GM12878 (cell line): ENCODE data around the gene SLC31A1. TPM values are rescaled to one million over a fixed set of nuclear protein-coding genes. Genes with fewer than 3 reads are reported as not detected.

ENCODE experiments used
- ATAC-seq: fragments of 200-7000 bp; cut with Tn5 transposase; 3 replicates; pipeline ENCODE4 v1.9.1; 2020; ENCODE audit warnings: mild to moderate bottlenecking, moderate library complexity
- BruUV-seq: library from RNA; stranded (reverse); fragments of 400-500 nt; replicated peaks from 2 replicates; lab custom pipeline; 2021; lab: Mats Ljungman, UMichigan
- CTCF ChIA-PET: fragments of 300-600 bp; sonication (Branson Sonifier 250); formaldehyde crosslinking; extraction: SDS; loops from one replicate; lab custom pipeline; 2021; ENCODE audit warnings: inconsistent platforms; lab: Yijun Ruan, JAX
- POLR2A ChIA-PET: fragments of 350-600 bp; formaldehyde crosslinking; extraction: SDS; loops from one replicate; lab custom pipeline; 2021; ENCODE audit warnings: inconsistent platforms; lab: Charles Lee
- RAD21 ChIA-PET: fragments of 300-600 bp; sonication (Branson Sonifier 250); formaldehyde crosslinking; loops from one replicate; lab custom pipeline; 2023; ENCODE audit warnings: antibody characterized with exemption; ENCODE audit not compliant: unreplicated experiment; lab: Charles Lee
- SMC1A ChIA-PET: fragments of 300-600 bp; sonication (Branson Sonifier 250); formaldehyde crosslinking; loops from one replicate; lab custom pipeline; 2023; ENCODE audit not compliant: unreplicated experiment, uncharacterized antibody; lab: Charles Lee
- DNase-seq: peaks from one replicate; pipeline ENCODE4 v3.0.0-alpha.2; 2011; ENCODE audit warnings: low read depth, low spot score
- FAIRE-seq: peaks from 3 replicates; lab custom pipeline; 2011; peaks lifted over from hg19 to GRCh38; lab: Jason Lieb, UNC
- H2AFZ ChIP-seq: 2 replicates; pipeline ENCODE4 v1.6.0; 2011; ENCODE audit warnings: low read depth, low read length, control low read depth; ENCODE audit not compliant: control insufficient read depth
- H3K27ac ChIP-seq: 2 replicates; pipeline ENCODE4 v1.5.1; 2011; ENCODE audit warnings: control low read depth; ENCODE audit not compliant: control insufficient read depth, insufficient read depth
- H3K27me3 ChIP-seq, 2 experiments: replicated peaks in 1 of 2; 2 replicates each; pipeline versions ENCODE4 v1.6.0 to v1.6.1; 2011; ENCODE audit warnings: low read length in 1 of 2; ENCODE audit not compliant: control insufficient read depth in 2 of 2, insufficient read depth in 2 of 2
- H3K36me3 ChIP-seq, 2 experiments: 2 replicates each; pipeline ENCODE4 v1.5.1; 2011; ENCODE audit warnings: low read length in 1 of 2; ENCODE audit not compliant: control insufficient read depth in 2 of 2, insufficient read depth in 2 of 2
- H3K4me1 ChIP-seq: 2 replicates; pipeline ENCODE4 v1.6.1; 2011; ENCODE audit warnings: mild to moderate bottlenecking, low read length, moderate library complexity, mixed read lengths; ENCODE audit not compliant: control insufficient read depth, insufficient read depth
- H3K4me2 ChIP-seq: 2 replicates; pipeline ENCODE4 v1.6.0; 2011; ENCODE audit warnings: control low read depth; ENCODE audit not compliant: control insufficient read depth, insufficient read depth
- H3K4me3 ChIP-seq: fragments of 200-600 bp; sonication (generic); 2 replicates; pipeline ENCODE4 v1.5.1; 2016
- H3K79me2 ChIP-seq: 2 replicates; pipeline ENCODE4 v1.6.0; 2011; ENCODE audit warnings: low read length; ENCODE audit not compliant: control insufficient read depth, insufficient read depth
- H3K9ac ChIP-seq: 2 replicates; pipeline ENCODE4 v1.8.0; 2011; ENCODE audit warnings: low read length, control low read depth, mixed read lengths; ENCODE audit not compliant: control insufficient read depth, insufficient read depth
- H3K9me3 ChIP-seq: replicated peaks from 3 replicates; pipeline ENCODE4 v1.5.1; 2011; ENCODE audit warnings: mild to moderate bottlenecking, low read length; ENCODE audit not compliant: control insufficient read depth, insufficient read depth
- H4K20me1 ChIP-seq: 2 replicates; pipeline ENCODE4 v1.6.0; 2011; ENCODE audit not compliant: control insufficient read depth, insufficient read depth
- BCLAF1 ChIP-seq: fragments of 450-650 bp; IDR thresholded peaks from 2 replicates; pipeline ENCODE4 v1.6.1; 2017; ENCODE audit warnings: antibody characterized with exemption, mild to moderate bottlenecking, moderate library complexity
- CBX3 ChIP-seq: fragments of 200-600 bp; sonication (generic); IDR thresholded peaks from 2 replicates; pipeline ENCODE4 v1.6.1; 2016; ENCODE audit warnings: low read depth, borderline replicate concordance
- CBX5 ChIP-seq: sonication (generic); IDR thresholded peaks from 2 replicates; pipeline ENCODE4 v1.6.1; 2016; ENCODE audit warnings: low read depth, moderate library complexity, mild to moderate bottlenecking, inconsistent platforms
- CHD4 ChIP-seq: fragments of 200-600 bp; sonication (generic); IDR thresholded peaks from 2 replicates; pipeline ENCODE4 v1.6.1; 2016; ENCODE audit warnings: mild to moderate bottlenecking
- HDAC2 ChIP-seq: fragments of 200-600 bp; sonication (generic); IDR thresholded peaks from 2 replicates; pipeline ENCODE4 v1.6.1; 2017
- LARP7 ChIP-seq: fragments of 450-650 bp; IDR thresholded peaks from 2 replicates; pipeline ENCODE4 v1.6.1; 2017; ENCODE audit warnings: mild to moderate bottlenecking
- MAX ChIP-seq: IDR thresholded peaks from 2 replicates; pipeline ENCODE4 v1.6.1; 2012; ENCODE audit warnings: low read depth, low read length, improper control_type of control experiment
- MTA2 ChIP-seq: fragments of 450-650 bp; IDR thresholded peaks from 2 replicates; pipeline ENCODE4 v1.6.1; 2016; ENCODE audit warnings: low read depth, mild to moderate bottlenecking, moderate library complexity
- MXI1 ChIP-seq: fragments of 150-350 bp; IDR thresholded peaks from 2 replicates; pipeline ENCODE4 v1.6.1; 2011; ENCODE audit warnings: low read depth, mild to moderate bottlenecking, inconsistent platforms, low read length, improper control_type of control experiment
- NFIC ChIP-seq: IDR thresholded peaks from 2 replicates; pipeline ENCODE4 v1.6.1; 2012; ENCODE audit warnings: low read depth, mild to moderate bottlenecking, inconsistent platforms, low read length, moderate library complexity
- NFYB ChIP-seq: IDR thresholded peaks from 2 replicates; pipeline ENCODE4 v1.6.1; 2011; ENCODE audit warnings: low read depth, mild to moderate bottlenecking, low read length, improper control_type of control experiment, moderate library complexity; ENCODE audit not compliant: insufficient read depth
- NR2C2 ChIP-seq: IDR thresholded peaks from 2 replicates; pipeline ENCODE4 v1.6.1; 2011; ENCODE audit warnings: borderline replicate concordance, low read depth; ENCODE audit not compliant: control insufficient read depth, insufficient read length
- NRF1 ChIP-seq: conservative IDR thresholded peaks from 2 replicates; pipeline ENCODE4 v1.6.1; 2011; ENCODE audit warnings: mild to moderate bottlenecking, low read depth, low read length, improper control_type of control experiment
- PKNOX1 ChIP-seq: fragments of 450-650 bp; IDR thresholded peaks from 2 replicates; pipeline ENCODE4 v1.6.1; 2016; ENCODE audit warnings: mild to moderate bottlenecking
- SREBF2 ChIP-seq: IDR thresholded peaks from 2 replicates; pipeline ENCODE4 v1.6.1; 2012; ENCODE audit warnings: mild to moderate bottlenecking, low read length
- SUZ12 ChIP-seq: fragments of 200-600 bp; sonication (generic); IDR thresholded peaks from one replicate; pipeline ENCODE4 v1.6.1; 2018; ENCODE audit warnings: antibody characterized with exemption, mild to moderate bottlenecking; ENCODE audit not compliant: unreplicated experiment
- WGBS: methylation state at CpG from one replicate; pipeline ENCODE4 v1.1.6; 2016; ENCODE audit warnings: low lambda C conversion rate; ENCODE audit not compliant: insufficient replicate concordance, insufficient coverage; ENCODE audit errors: missing lambda C conversion rate; 5-methylcytosine and 5-hydroxymethylcytosine counted together
- in situ Hi-C: fragments of 300-500 bp; cut with MboI; formaldehyde crosslinking; loops from 9 replicates; pipeline ENCODE4 v1.14.3; 2018; ENCODE audit warnings: mixed read lengths
- intact Hi-C: fragments of 100-400 bp; cut with micrococcal nuclease; formaldehyde crosslinking; loops from one replicate; pipeline ENCODE4 v1.14.2; 2022; ENCODE audit not compliant: unreplicated experiment
- polyA plus RNA-seq, 11 experiments: library from polyadenylated mRNA; depleted of rRNA in 4 of 11; unstranded in 6 of 11; stranded (reverse) in 5 of 11; fragments of >200 nt; fragmentation: Nextera tagmentation in 4 of 11; fragmentation: Illumina TruSeq in 1 of 11; extraction: Ambion mirVana in 4 of 11; extraction: Trizol in 1 of 11; gene quantifications; 1 replicate in 1 of 11; 2 replicates in 10 of 11; pipeline versions ENCODE4 v1.2.1 to v1.2.3, GENCODE V29; 2011 to 2016; ENCODE audit warnings: inconsistent platforms in 2 of 11, missing spikeins in 2 of 11, low read depth in 1 of 11
- total RNA-seq, 4 experiments: library from RNA; depleted of rRNA in 3 of 4; stranded (reverse); fragments of >200 nt in 3 of 4; fragmentation: Illumina TruSeq in 1 of 4; extraction: Trizol in 1 of 4; gene quantifications; 2 replicates each; pipeline versions ENCODE4 v1.2.1 to v1.2.3, GENCODE V29; 2013 to 2021
- TF ChIP-seq, protein P1 (sequence below): IDR thresholded peaks from 2 replicates; pipeline ENCODE4 v1.6.1; 2012; ENCODE audit warnings: low read depth, low read length, improper control_type of control experiment

The SLC31A1 gene
- total and polyA plus RNA-seq, 10 of the 15 experiments (the other 5 are each of a cell fraction or from before 2014, with no cell fraction given), result 7.3 to 16.2 (median 10.5) TPM

DNA sequence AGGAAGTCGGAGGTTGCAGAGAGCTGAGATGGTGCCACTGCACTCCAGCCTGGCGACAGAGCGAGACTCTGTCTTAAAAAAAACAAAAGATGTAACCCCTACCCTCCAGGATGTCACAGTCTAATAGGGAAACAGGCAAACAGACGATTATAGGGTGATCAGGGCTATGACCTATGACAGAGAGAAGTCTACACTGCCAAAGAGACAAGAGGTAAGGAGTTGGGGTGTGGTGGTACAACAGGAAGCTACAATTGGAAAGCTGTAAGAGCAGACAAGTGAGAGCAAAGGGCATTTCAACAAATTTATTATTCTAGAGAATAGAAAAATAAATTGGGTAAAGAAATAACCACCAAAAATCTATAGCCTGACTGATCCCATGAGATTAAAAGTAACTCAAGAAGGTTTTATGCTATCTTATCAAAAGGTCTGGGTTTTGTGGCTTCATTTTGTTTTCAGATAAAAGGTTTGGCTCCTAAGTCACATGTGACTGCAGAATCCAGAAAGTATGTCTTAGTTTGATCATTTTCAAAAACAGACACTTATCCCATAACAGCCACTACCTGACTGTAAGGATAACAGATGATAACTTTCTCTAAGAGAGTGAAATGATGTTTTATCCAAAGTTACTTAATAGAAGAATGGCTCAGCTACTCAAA, 46.7 kb downstream of the SLC31A1 start:
- Histone ChIP-seq H3K27me3 (no peaks in the 10 kb centered on the region), H3K79me2 (no peaks in the 10 kb centered on the region), H3K4me2 (no peak overlapping the region), H4K20me1 (no peaks in the 10 kb centered on the region), H3K4me3 (no peak overlapping the region), H3K4me1 (no peaks in the 10 kb centered on the region), H3K9ac (no peak overlapping the region), H2AFZ (no peak overlapping the region), H3K27ac (no peak overlapping the region), H3K36me3 (peaks cover 4 to 11% of the 10 kb centered on the region in 2 experiments), H3K9me3 (no peaks in the 10 kb centered on the region)
- intact Hi-C loops (no loop called here), in situ Hi-C loops (no loop called here)
- TF ChIP-seq HDAC2 (no peak), NFIC (no peak), MXI1 (no peak), NRF1 (no peak), SREBF2 (no peak), NFYB (no peak), CBX3 (no peak), CBX5 (no peak), NR2C2 (no peak), BCLAF1 (no peak), MTA2 (no peak), CHD4 (no peak), SUZ12 (no peak), PKNOX1 (no peak), LARP7 (no peak), MAX (no peak)
- TF ChIP-seq, protein P1, sequence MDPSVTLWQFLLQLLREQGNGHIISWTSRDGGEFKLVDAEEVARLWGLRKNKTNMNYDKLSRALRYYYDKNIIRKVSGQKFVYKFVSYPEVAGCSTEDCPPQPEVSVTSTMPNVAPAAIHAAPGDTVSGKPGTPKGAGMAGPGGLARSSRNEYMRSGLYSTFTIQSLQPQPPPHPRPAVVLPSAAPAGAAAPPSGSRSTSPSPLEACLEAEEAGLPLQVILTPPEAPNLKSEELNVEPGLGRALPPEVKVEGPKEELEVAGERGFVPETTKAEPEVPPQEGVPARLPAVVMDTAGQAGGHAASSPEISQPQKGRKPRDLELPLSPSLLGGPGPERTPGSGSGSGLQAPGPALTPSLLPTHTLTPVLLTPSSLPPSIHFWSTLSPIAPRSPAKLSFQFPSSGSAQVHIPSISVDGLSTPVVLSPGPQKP, result no peak
- 97% methylated on average over 4 of the region's 4 CpGs for WGBS
- RAD21 ChIA-PET, result no interaction called here
- DNase-seq, result no peak
- CTCF ChIA-PET, result no interaction called here
- no TSS peak for BruUV-seq
- ATAC-seq, result no peak
- SMC1A ChIA-PET, result no interaction called here
- FAIRE-seq, result no peak
- POLR2A ChIA-PET, result interaction anchor here (1.2 kb wide), 1 partner anchor 40 kb away, joined by 3 read pairs; no protein-coding TSS in a partner anchor
